Astrocyte of the spinal cord (primary cell): ENCODE measurements around the gene GTPBP4.

Experiments used
- DNase-seq: peaks from one replicate; pipeline ENCODE4 v3.0.0; 2011; ENCODE audit warnings: low read depth, low spot score
- H3K4me3 ChIP-seq: 2 replicates; pipeline ENCODE4 v1.5.1; 2011; ENCODE audit warnings: low read depth, mild to moderate bottlenecking, low read length, moderate library complexity
- in situ Hi-C: cut with HindIII; loops from 2 replicates; pipeline ENCODE4 v1.10.0; 2017; ENCODE audit warnings: low sequenced_read_pairs
- TF ChIP-seq, protein P1 (sequence below): IDR thresholded peaks from 2 replicates; pipeline ENCODE4 v1.5.1; 2012; ENCODE audit warnings: low read depth, mild to moderate bottlenecking, low read length, inconsistent platforms

GTPBP4 gene

DNA sequence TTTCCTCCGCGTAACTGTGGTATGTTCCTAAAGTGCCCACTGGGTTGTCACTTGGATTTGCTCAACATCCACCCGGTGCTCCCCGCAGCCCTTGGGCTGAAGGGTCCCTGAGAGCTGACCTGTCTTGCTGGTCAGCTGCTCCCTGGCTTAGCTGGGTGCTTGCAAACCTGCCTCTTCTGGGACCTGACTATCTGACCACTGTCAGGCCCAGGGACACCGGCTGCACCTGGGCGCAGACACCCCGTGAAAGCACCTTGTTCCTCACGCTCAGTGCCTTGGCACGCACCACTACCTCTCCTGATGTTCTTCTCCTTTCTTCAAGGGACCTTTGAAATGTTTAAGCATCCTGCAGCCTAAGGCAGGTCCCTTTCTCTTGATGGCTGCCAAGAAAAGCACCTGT is 30.1 kb upstream of the GTPBP4 start:
- H3K4me3 ChIP-seq = no peak overlapping the region
- in situ Hi-C loops = no loop called here
- TF ChIP-seq, protein P1, sequence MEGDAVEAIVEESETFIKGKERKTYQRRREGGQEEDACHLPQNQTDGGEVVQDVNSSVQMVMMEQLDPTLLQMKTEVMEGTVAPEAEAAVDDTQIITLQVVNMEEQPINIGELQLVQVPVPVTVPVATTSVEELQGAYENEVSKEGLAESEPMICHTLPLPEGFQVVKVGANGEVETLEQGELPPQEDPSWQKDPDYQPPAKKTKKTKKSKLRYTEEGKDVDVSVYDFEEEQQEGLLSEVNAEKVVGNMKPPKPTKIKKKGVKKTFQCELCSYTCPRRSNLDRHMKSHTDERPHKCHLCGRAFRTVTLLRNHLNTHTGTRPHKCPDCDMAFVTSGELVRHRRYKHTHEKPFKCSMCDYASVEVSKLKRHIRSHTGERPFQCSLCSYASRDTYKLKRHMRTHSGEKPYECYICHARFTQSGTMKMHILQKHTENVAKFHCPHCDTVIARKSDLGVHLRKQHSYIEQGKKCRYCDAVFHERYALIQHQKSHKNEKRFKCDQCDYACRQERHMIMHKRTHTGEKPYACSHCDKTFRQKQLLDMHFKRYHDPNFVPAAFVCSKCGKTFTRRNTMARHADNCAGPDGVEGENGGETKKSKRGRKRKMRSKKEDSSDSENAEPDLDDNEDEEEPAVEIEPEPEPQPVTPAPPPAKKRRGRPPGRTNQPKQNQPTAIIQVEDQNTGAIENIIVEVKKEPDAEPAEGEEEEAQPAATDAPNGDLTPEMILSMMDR = no peak
- no peak for DNase-seq

DNA sequence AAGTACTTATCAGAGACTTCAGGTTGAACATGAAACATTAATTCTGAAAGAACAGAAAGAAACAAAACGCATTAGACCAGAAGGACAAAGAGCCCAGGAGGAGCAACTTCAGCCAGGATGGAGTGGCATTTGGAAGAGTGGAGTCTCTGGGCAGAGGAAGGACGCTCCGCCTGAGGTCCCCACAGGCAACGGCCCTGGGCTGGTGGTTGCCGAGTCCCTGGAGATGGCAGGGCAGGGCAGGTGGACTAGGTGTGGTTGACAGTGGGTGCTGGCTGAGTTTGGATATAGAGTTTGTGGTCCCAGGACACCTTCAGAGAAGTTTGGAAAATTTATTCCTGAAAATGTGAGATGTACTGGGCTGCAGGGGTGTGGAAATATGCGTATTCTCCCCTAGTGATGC is 29.4 kb upstream of the GTPBP4 start:
- in situ Hi-C loops = no loop called here

DNA sequence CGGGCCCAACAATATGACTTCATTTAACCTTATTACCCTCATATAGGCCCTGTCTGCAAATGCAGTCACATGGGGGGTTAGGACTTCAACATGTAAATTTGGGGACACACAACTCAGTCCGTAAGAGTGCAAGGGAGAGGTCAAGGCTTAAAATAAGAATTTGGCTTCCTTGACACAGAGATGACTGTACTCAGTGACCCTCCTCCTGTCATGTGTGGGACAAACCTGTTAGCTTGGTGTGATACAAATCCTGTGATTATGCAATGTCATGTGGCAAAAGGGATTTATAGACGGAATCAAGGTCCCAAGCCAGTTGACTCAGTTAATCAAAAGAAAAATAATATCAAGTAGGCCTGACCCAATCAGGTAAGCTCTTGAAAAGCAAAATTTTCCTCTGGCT is 25.9 kb upstream of the GTPBP4 start:
- H3K4me3 ChIP-seq = no peak overlapping the region
- DNase-seq = no peak
- TF ChIP-seq, protein P1 = no peak
- in situ Hi-C loops = no loop called here

More for the DNA sequence above, 29.4 kb upstream of the GTPBP4 start:
- no peak for DNase-seq
- no peak overlapping the region for H3K4me3 ChIP-seq
- TF ChIP-seq, protein P1 = no peak

DNA sequence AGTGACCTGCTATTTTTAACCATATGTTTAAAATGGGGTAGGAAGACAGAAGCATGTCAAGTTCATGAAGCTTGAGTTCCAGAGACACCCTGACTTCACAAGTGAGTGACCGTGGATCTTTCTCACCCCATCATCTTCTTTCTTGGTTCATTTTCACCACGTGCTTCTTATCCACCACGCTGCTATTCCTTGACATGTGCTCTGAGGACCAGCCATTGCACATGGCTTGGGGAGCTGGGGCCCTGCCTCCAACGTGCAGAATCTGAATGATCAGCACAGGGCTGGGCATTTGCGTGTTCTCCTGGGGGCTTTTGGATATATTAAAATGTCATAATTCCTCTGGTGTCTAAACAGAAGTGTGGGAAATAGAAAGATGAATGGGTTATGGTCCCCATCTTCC is 25.0 kb upstream of the GTPBP4 start:
- no peak for DNase-seq
- in situ Hi-C loops = no loop called here
- TF ChIP-seq, protein P1 = no peak
- H3K4me3 ChIP-seq = no peak overlapping the region

DNA sequence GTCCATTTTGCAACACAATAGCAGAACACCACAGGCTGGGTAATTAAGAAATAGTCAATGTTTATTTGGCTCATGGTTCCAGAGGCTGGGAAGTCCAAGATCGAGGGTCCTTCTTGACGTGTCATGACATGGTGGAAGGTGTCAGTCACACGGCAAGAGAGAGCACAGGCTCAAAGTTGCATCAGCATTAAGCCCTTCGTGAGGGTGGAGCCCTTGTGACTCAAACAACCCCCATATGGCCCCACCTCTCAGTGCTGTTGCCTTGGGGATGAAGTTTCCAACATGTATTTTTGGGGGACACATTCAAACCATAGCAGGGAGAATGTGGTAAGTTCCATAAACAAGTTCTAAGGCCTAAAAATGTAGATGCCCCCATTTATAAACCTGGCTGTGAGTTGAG is 24.6 kb upstream of the GTPBP4 start:
- in situ Hi-C loops = no loop called here
- TF ChIP-seq, protein P1 = no peak
- DNase-seq = no peak
- H3K4me3 ChIP-seq = no peak overlapping the region

- in situ Hi-C loops = no loop called here
- TF ChIP-seq, protein P1 = no peak
- H3K4me3 ChIP-seq = no peak overlapping the region
- DNase-seq = no peak
These were observed 23.8 kb upstream of the GTPBP4 start for GRCh38 chr10:964321-964987.
